Cortex of kidney (tissue), 1 donor: ENCODE results near the gene ANKIB1.

Source experiments
- DNase-seq: peaks from one replicate; lab custom pipeline; 2025; lab: John Stamatoyannopoulos, UW

The ANKIB1 gene

DNA sequence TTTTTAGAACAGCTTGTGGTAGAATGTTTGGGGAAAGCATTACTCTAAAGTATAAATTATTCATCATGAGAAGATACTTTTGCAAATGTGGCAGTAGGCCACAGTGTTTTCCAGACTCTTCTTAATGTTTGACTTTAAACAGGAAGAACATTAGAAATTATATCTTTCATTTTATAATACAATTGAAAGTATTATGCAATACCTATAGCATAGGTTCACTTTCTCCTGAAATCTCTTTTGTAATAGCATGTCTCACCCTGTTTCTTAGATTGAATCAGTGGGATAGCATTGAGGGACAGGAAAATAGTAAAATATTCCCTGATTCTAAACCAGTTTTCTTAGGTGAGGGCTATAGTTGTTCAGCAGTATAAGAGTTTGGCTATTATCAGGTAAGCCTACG, 23.1 kb downstream of the ANKIB1 start:
- no peak for DNase-seq

DNA sequence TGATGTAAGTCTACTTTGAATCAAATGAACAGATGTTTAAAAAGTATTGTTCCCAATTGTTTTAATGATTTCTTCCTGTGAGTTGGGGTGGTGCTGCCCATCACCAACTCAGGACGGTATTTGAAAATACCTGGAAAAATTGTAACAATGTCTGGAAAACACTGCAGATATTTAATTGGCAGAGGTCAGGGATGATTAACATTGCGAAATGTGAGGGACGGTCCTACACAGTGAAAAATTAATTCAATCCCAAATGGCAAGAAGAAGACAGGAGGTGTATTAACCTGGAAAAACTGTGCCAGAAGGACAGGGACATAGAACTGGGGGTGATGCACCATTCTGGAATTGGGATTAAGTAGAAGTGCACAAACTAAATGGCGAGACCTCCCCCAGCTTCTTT, 29.6 kb downstream of the ANKIB1 start:
- DNase-seq, result no peak

DNA sequence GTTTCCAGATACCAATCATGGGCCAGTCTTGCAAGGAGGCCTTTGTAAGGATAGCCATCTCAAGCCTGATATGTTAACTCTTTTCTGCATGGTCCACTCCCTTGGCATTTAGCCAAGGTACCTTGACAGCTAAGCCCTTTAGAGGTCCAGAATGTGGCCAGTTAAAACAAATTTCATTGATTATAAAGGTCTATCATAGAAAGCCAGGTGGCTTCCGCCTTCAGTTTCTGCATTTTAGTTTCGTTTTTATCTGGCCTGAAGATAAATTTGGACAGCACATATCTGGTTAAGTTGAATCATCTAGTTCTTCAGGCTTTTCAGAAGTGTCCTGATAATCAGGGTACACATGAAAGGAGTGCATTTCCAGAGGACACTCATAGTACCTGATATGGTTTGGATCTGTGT, 30.7 kb downstream of the ANKIB1 start:
- no peak for DNase-seq

DNA sequence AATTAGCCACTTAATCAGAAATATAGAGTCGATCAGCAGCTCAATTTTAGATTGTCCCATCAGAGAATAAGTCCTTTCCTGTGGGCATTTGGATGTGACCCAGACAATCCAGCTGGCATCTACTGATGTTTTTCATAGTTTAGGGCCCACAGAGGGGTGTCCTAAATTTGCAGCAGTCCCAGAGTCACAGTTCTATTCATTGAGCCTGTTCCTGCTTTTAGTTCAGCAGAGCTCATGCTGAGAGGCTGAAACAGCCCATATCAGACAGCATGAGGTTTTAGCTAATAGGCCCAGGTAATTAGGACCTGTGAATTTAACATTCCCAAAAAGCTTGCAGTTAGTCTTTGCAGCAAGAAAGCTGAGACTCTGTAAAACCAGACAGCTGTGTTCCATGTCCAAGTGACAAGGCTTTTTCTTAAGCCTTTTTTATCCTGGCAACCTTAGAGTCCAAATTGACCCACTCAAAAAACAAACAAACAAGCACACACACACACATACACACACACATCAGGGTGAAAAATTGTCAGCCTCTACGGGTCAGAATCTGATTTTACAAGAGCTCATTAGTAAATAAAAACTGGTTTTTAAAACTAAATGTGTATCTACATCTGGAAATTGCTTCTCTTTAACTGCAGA, 33.7 kb downstream of the ANKIB1 start:
- DNase-seq, result no peak

DNA sequence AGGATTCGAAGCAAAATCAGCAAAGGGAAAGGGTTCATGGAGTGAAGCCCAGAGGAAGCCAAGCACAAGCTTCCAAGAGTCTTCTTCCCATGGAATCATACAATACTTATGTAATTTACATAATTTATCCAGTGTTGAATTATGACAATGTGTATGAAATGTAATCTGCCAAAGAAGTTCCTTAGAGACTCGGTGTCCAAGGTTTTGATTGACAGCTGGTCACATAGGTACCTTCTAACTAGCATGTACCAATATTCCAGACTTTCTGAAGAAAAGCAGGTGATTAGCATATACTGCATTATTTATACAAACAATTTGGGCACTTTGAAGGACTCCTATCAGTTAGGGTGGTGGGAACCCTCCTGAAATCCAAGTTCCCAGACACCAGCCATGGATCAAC, 35.3 kb downstream of the ANKIB1 start:
- DNase-seq, result no peak

DNA sequence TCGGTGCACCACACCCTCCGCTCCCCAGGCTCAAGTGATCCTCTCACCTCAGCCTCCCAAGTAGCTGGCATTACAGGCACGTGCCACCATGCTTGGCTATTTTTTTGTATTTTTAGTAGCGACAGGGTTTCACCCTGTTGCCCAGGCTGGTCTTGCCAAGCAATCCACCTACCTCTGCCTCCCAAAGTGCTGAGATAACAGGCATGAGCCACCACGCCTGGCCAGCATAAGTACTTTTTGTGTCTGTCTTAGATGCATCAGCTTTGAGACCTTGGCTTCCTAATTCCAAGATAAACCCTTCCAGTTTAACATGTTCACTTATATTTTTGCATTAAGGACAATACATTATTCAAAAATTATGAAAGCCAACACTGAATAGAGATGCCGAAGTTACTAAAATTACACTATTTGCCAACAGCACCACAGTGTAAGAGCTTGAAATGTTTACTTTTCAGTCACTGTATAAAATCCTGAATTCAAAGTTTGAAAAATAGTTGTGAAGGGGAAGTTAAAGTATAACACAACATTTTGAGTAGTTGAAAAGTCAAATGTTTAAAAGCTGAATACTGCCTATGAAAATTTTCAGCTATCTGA, 36.5 kb downstream of the ANKIB1 start:
- no peak for DNase-seq

DNA sequence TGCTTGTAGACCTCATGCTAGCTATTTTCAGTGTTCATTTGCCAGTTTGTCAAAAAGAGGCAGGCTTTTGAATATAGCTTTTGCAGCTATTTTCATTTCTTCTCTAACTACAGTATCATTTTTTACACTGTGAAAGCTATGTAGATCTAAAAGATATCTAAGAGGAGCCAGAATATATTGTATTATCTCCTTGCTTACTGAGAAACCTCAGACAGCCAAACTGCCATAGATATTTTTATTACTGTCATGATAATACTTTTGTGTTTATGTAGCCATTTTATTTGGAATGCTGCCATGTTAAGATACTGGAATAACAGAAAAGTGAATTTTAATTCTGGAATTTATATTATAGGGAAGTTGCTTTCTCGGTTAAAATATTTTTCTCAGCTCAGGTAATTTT, 37.2 kb downstream of the ANKIB1 start:
- no peak for DNase-seq

DNA sequence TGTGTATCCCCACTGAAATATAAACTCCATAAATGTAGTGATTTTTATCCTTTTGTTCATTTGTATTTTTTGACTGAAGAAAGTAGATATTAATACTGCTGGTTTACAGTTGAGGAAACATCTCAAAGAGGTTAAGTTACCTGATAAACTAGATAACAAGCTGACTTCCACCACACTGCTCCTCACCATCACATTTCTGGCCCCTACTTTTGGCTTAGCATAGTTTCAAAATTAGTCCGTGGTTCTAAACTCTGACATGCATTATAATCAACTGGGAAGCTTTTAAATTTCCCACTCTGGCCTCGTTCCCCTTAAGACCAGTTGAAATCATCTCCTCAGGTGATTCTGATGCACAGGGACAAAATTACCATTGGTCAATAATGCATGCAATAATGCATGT, 43.5 kb downstream of the ANKIB1 start:
- DNase-seq, result no peak

DNA sequence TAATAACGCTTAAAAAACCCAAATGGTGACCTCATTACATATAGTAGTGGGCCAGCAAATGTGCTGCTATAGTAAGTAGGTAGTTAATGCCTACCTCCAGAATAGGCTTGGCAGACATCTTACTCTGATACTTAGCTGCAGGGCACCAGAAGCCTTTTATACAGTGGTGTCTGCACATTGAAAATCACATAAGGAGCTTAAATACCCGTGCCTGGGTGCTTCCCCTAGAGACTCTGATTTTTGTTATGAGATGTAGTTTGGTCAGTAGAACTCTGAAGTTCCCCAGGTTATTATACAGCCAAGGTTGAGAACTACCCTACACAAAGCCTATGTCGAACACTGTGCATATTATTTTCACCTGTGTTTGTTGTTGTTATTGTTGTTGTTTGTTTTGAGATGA, 47.2 kb downstream of the ANKIB1 start:
- no peak for DNase-seq

DNA sequence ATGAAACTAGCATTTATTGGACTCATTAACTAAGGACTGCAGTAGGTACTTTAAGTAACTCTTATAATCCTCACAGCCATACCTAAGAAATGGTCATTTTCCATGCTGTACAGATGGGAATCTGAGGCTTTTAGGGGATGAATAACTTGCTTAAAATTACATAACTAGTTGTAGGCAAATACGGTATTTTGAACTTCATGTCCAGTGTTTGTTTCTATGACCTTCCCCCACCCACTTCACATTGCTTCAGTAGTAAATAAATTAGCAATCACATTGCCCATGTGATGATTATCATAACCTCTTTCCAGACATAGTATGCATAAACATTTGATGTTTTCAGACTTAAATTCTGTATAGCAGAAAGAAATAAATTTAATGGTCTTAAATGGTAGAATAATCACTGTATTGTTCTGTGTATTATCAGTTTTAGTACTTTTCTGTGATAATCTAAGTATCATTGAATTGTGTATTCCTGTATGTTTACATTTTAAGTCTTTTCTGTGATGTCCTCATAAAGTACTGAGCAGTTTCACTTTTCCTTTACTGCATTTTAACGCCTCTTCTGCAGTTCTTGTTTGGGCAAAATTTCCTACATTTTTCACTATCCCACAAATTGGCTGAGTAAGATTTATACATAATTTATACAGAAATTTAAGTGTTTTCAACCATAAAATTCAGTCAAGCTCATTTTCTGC, 48.3 kb downstream of the ANKIB1 start:
- no peak for DNase-seq

DNA sequence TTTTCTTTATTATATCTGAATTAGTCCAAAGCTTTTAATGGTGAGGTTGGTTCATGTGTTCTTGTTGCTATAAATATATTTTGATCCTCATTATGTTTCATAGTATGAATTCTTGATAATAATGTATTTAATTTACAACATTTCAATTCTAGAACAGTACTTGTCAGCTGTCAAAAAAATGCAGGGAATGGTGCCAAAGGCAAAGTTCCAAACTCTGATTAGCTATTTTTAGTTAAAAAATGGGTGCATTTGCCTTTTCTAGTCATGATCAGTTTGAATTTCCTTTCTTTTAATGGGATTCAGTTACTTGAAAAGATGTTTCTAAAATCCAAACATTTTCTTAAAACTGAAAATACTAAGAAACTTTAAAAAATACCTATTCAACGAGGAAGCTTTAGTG, 49.6 kb downstream of the ANKIB1 start:
- no peak for DNase-seq

DNA sequence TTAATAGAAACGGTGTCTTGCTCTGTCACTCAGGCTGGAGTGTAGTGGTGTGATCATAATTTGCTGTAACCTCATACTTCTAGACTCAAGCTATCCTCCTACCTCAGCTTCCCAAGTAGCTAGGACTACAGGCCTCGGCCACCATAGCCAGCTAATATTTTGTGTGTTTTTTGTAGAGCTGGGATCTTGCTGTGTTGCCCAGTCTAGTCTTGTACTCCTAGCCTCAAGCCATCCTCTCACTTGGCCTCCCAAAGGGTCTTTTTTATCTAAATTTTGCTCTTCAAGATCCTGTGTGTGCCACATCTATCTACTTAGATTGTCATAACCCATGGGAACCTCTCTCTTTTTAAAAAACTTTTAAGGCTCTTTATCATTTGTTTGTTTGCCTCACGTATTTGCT, 50.5 kb downstream of the ANKIB1 start:
- no peak for DNase-seq

DNA sequence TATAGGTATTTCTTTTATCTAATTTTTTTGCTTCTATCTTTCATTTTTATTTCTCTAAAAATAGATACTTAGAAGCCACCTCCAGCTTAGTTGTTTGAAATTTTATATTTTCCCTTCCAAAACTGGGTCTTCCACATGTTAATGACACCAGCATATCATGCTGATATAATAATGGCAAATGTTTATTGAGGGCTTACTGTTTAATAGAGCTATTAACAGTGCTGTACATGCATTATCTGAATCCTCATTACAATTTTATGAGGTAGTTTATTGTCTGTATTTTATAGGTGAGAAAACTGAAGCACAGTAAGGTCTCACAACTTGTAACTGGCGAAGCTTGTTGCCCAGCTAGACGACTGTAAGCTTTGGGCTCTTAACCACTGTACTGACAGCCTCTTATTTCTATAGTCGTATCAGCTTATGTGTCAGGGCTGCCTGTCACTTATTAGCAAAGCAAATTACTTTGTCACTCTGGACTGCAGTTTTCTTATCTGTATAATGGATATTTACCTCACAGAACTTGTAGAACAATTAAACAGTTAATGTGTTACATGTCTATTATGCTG, 51.2 kb downstream of the ANKIB1 start:
- no peak for DNase-seq

DNA sequence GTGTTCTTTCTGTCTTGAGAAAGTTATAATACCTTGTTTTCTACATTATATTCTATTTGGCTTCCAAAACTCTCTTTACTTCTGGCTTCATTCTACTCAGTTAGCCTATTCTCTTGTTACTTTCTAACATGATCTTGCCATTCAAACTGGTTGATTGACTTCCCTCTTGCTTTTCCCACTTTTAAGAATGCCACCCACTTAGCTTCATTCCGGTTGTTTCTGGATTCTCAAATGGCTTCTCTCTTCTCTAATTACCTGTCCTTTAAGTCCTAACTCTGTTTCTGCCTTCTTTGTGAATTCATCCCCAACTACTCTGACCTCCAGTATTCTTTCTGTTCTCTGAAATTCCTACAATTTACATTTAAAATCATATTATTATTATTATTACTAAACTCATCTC, 52.0 kb downstream of the ANKIB1 start:
- no peak for DNase-seq

DNA sequence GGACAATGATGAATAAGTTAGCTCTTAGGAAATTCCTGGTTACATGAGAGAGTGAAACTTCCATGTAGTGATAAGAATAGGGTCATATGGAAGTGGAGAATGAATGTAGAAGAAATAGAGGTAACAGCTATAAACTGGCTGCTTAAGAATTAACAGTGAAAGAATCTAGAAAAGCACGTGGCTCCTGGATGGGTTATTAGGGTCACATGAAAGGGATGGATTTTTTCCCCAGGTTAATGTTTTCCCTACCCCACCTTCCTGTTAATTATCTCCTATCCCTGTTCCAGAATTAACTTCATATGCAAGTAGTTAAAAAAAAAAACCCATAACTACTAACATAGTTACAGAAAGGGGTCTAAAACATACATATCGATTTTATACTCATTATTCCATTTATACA, 58.0 kb downstream of the ANKIB1 start:
- DNase-seq, result no peak

DNA sequence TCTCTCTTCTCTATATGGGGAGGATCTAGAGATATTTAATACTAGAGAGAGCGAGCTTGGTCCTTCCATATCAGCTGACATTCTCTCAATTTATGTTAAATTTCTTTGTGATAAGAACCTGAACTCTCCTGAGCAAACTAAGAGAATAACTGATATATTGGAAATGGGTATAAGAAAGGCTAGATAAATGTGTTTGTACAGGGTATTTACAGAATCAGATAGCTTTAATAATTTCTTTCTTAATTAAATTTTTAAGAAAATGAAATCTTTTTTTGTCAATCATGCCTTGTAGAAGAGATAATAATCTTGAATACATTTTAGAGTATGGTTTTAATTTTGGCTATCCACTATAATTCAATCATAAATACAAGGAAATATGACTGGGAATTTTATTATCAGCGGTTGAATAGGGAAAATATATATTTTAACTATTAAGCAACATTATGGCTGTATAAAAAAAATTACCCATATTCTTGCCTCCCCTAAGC, 58.7 kb downstream of the ANKIB1 start:
- no peak for DNase-seq

DNA sequence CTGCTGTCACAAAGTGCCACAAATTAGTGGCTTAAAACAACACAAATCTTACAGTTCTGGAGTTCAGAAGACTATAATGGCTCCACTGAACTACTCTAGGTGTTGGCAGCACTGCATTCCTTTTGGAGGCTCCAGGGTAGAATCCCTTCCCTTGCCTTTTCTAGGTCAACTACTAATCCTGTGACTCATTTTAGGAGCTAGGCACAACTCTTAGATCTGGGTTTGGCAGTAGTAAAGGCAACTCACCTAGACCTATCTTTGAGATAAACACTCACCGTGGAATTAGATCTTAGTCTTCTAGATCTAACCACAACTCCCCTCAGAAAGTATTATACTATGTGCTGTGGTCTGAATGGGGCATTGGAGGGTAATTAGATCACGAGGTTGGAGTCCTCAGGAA, 60.4 kb downstream of the ANKIB1 start:
- DNase-seq, result no peak

DNA sequence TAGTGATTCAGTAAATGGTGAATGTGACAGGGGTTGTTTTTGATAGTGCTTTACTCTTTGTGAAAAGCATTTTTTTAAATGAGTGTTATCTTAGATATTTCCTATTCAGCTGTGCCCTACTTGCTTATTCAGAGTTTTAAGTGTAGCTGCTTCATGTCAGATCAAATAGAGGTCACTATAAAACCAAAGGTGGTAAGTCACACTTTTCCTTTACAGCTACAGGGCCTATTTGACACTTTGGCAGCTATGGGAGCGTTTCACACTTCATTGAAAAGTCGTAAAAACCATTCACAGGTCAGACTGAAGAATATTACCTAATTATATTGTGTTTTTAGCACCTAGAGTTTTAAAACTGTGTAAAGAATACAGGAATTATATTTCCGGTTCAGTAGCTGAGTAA, 67.3 kb downstream of the ANKIB1 start:
- DNase-seq, result no peak

DNA sequence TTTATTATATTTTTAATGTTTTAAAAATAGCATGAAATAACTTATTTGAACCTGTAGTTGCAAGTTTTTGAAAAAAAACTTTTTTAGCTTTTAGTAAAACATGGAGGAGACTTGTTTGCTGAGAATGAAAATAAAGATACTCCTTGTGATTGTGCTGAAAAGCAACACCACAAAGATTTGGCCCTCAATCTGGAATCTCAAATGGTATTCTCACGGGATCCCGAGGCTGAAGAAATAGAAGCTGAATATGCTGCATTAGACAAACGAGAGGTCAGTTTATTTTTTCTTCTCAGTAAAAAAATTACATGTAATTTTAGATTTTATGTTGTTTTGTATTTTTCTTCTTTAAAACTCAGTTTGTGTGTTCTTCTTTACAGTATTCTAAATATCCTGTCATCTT, 73.5 kb downstream of the ANKIB1 start:
- DNase-seq, result no peak

DNA sequence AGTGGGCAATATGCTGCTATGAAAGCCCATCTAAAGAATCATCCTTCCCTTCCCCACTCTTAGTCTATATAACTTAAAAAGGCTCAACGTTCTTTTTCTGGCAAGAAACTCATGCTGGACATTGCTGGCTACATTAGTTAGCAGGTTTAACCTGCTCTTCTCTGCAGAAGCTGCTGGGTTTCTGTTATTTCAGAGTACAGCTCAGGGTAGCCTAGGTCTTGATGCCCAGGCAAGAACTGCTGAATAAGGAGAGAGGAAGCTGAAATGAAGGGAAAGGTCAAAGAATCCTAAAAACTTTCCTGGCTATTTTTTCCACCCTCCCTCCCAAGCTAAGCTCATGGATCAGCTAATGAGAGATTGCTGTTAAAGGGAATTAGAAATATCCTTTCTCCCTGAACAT, 79.4 kb downstream of the ANKIB1 start:
- no peak for DNase-seq

DNA sequence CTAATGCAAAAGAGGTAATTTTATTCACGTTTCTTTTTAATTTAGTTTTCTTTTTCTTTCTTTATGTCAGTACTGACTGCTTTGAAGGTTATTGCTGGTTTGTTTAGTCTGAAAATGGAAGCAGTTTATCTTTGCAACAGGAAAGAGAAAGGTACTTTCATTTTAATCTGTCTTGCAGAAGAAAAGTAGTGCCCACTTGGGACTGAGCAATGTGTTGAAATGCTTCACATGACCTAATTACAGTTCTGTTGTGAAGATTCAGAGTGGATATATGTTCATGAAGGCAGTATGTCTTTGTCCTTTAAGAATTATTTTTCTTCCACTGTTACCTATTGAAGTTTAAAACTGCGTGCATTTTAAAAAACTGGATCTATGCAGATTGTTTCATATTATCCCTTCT, 80.1 kb downstream of the ANKIB1 start:
- DNase-seq, result no peak

DNA sequence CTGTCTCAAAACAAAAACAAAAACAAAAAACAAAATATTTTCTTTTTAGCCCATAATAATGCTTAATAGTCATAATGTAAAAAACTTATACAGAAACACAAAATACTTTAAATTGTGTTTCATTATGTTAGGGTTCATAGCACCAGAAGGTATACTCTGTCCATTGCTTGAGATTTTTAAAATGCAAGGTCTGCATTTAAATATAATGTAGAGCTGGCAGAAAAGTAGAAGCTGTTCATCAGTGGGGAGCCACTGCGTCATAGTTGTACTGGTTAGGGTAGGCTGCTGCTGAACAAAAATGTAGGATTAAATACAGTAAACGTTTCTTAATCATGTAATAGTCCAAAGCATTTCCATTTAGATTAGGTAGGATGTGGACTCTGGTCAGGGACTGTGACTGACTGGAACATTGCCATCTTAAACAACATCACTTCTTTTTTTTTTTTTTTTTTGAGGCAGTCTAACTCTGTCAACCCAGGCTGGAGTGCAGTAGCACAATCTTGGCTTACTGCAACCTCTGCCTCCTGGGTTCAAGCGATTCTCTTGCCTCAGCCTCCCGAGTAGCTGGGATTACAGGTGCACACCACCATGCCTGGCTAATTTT, 85.2 kb downstream of the ANKIB1 start:
- no peak for DNase-seq

DNA sequence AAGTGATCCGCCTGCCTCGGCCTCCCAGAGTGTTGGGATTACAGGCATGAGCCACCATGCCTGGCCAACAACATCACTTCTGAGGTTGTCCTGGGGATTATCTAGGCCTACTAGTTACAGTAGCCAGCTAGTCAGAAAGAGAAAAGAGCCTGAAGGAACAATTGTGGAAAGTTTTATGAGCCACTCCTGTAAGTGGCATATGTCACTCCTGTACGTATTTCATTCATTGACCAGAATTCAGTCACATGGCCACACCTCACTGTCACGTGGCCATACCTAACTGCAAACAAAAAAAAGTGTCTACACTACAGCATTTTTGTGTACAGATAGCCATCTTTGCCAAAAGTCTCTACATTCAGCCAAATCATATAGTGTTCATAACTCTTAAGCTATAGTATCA, 85.7 kb downstream of the ANKIB1 start:
- no peak for DNase-seq
